K562 (cell line): ENCODE measurements around the gene NCOA4. TPM values are rescaled to one million over a fixed set of nuclear protein-coding genes. Genes with fewer than 3 reads are reported as not detected.

Source experiments
- ATF7 ChIP-seq: fragments of 450-650 bp; IDR thresholded peaks from 2 replicates; pipeline ENCODE4 v1.7.1; 2014; ENCODE audit warnings: mild to moderate bottlenecking, moderate library complexity
- ERF ChIP-seq: fragments of 450-650 bp; formaldehyde crosslinking; IDR thresholded peaks from 2 replicates; pipeline ENCODE4 v1.4.0; 2020; ENCODE audit warnings: mild to moderate bottlenecking, mixed read lengths
- GMEB1 ChIP-seq: fragments of 250-450 bp; sonication (Bioruptor Pico); IDR thresholded peaks from 2 replicates; pipeline ENCODE4 v1.4.0; 2020; ENCODE audit warnings: mild to moderate bottlenecking
- HDAC3 ChIP-seq: fragments of 450-650 bp; IDR thresholded peaks from 2 replicates; pipeline ENCODE4 v1.6.1; 2018; ENCODE audit warnings: borderline replicate concordance, mild to moderate bottlenecking, moderate library complexity; ENCODE audit not compliant: partially characterized antibody
- MTF1 ChIP-seq: fragments of 250-450 bp; sonication (Bioruptor Pico); IDR thresholded peaks from 2 replicates; pipeline ENCODE4 v1.9.0; 2021; ENCODE audit warnings: moderate library complexity, mild to moderate bottlenecking, inconsistent platforms, borderline replicate concordance
- NEUROD1 ChIP-seq: fragments of 150-350 bp; IDR thresholded peaks from 2 replicates; pipeline ENCODE4 v1.6.1; 2014; ENCODE audit warnings: borderline replicate concordance, low read length, low read depth; ENCODE audit not compliant: partially characterized antibody
- NR2C1 ChIP-seq, 2 experiments: fragments of 450-650 bp; IDR thresholded peaks; 2 replicates each; pipeline ENCODE4 v1.6.1; 2017; ENCODE audit warnings: mild to moderate bottlenecking in 2 of 2, antibody characterized with exemption in 1 of 2, inconsistent platforms in 1 of 2, missing compliant biosample characterization in 1 of 2, missing genetic modification characterization in 1 of 2
- PML ChIP-seq: IDR thresholded peaks from 2 replicates; pipeline ENCODE4 v1.6.1; 2012; ENCODE audit warnings: low read length, inconsistent platforms
- PTTG1 ChIP-seq: fragments of 450-650 bp; IDR thresholded peaks from 2 replicates; pipeline ENCODE4 v1.6.1; 2016; ENCODE audit warnings: low read depth, mild to moderate bottlenecking, missing genetic modification characterization, missing compliant biosample characterization
- PYGO2 ChIP-seq: fragments of 450-650 bp; IDR thresholded peaks from 2 replicates; pipeline ENCODE4 v1.6.1; 2016; ENCODE audit warnings: mild to moderate bottlenecking, missing genetic modification characterization, moderate library complexity, missing compliant biosample characterization
- RBM39 ChIP-seq: fragments of 200-400 bp; formaldehyde crosslinking; optimal IDR thresholded peaks from 2 replicates; pipeline ENCODE3; 2018; ENCODE audit warnings: low read depth, low read length
- SMAD1 ChIP-seq: fragments of 150-350 bp; IDR thresholded peaks from 2 replicates; pipeline ENCODE4 v1.6.1; 2014; ENCODE audit warnings: low read length, low read depth; ENCODE audit not compliant: partially characterized antibody
- SRSF1 ChIP-seq: fragments of 200-400 bp; formaldehyde crosslinking; IDR thresholded peaks from 2 replicates; pipeline ENCODE4 v1.6.1; 2017; ENCODE audit warnings: mild to moderate bottlenecking, low read depth, low read length, moderate library complexity
- SRSF3 ChIP-seq: fragments of 200-400 bp; formaldehyde crosslinking; IDR thresholded peaks from 2 replicates; pipeline ENCODE4 v1.6.1; 2016; ENCODE audit warnings: mild to moderate bottlenecking, low read length, moderate library complexity; ENCODE audit not compliant: insufficient read depth
- TBL1XR1 ChIP-seq, 2 experiments: IDR thresholded peaks; 2 replicates each; pipeline ENCODE4 v1.6.1; 2012; ENCODE audit warnings: improper control_type of control experiment in 2 of 2, low read length in 2 of 2, mild to moderate bottlenecking in 1 of 2
- ZBTB1 ChIP-seq: sonication (generic); formaldehyde crosslinking; IDR thresholded peaks from 2 replicates; pipeline ENCODE4 v1.8.1; 2023; ENCODE audit warnings: missing genetic modification reagents, low read depth, mild to moderate bottlenecking, borderline replicate concordance
- ZNF586 ChIP-seq: fragments of 450-650 bp; formaldehyde crosslinking; conservative IDR thresholded peaks from 2 replicates; pipeline ENCODE4 v1.4.0; 2020; ENCODE audit warnings: mild to moderate bottlenecking, moderate library complexity
- ZNF695 ChIP-seq: fragments of 450-650 bp; formaldehyde crosslinking; IDR thresholded peaks from 2 replicates; pipeline ENCODE4 v1.4.0; 2020; ENCODE audit warnings: mild to moderate bottlenecking, moderate library complexity
- ZNF766 ChIP-seq: fragments of 200-800 bp; sonication (Bioruptor generic); conservative IDR thresholded peaks from 2 replicates; pipeline ENCODE4 v1.6.1; 2016; ENCODE audit warnings: missing genetic modification characterization, missing compliant biosample characterization
- ZZZ3 ChIP-seq: fragments of 450-650 bp; IDR thresholded peaks from 2 replicates; pipeline ENCODE4 v1.6.1; 2016; ENCODE audit warnings: antibody characterized with exemption, mild to moderate bottlenecking, moderate library complexity
- polyA plus RNA-seq, 8 experiments: library from polyadenylated mRNA; depleted of rRNA in 4 of 8; stranded (reverse) in 5 of 8; unstranded in 3 of 8; fragments of >200 nt; fragmentation: Nextera tagmentation in 2 of 8; fragmentation: Illumina TruSeq in 1 of 8; extraction: Ambion mirVana in 2 of 8; extraction: Trizol in 1 of 8; gene quantifications; 2 replicates each; pipeline versions ENCODE4 v1.2.1 to v1.2.3, GENCODE V29; 2011 to 2014; ENCODE audit warnings: inconsistent platforms in 1 of 8, missing spikeins in 1 of 8
- total RNA-seq, 7 experiments: library from RNA; depleted of rRNA in 6 of 7; stranded (reverse); fragments of >200 nt in 6 of 7; fragmentation: Illumina TruSeq in 2 of 7; extraction: Trizol in 2 of 7; gene quantifications; 2 replicates each; pipeline versions ENCODE4 v1.2.1 to v1.2.3, GENCODE V29; 2011 to 2021; ENCODE audit warnings: low replicate concordance in 1 of 7

The NCOA4 gene
- total and polyA plus RNA-seq, 9 of the 15 experiments (the other 6 are each of a cell fraction or from before 2014, with no cell fraction given), result 89.8 to 283 (median 181) TPM

- TF ChIP-seq GMEB1 (no peak), SMAD1 (peak; percentile 41), ATF7 (peak; percentile 49; the same call in 1 of the 2 replicates), PML (peak; percentile 70; the same call in 1 of the 2 replicates), SRSF1 (no peak), ZNF586 (CRISPR knock-in tag) (no peak), RBM39 (no peak), ZNF695 (CRISPR knock-in tag) (no peak), ERF (CRISPR knock-in tag) (peak; percentile 82), HDAC3 (peak; percentile 87), SRSF3 (no peak), PYGO2 (tag) (peak; percentile 31; the same call in 1 of the 2 replicates), NEUROD1 (peak; percentile 91), TBL1XR1 (IDR thresholded peaks at IDR 0.05; ENCODE audit: low read length in 2 of 2) (peak in 1 of 2 experiments; percentile 34; a peak in 1 of 4 replicates), ZZZ3 (peak; percentile 79; the same call in 1 of the 2 replicates), ZBTB1 (CRISPR knock-in tag) (peak; percentile 26; the same call in 1 of the 2 replicates), MTF1 (no peak), PTTG1 (tag) (no peak), ZNF766 (CRISPR knock-in tag) (no peak), NR2C1 (IDR thresholded peaks at IDR 0.05) (peak; percentile 79), NR2C1 (tag; IDR thresholded peaks at IDR 0.05) (peak; percentile 70)
These were observed at the start of gene NCOA4 (continued) for GRCh38 chr10:46030091-46030937.
